SK-N-SH treated with all-trans-retinoic acid at 6 μM for 48 hours (cell line): ENCODE results near the gene NQO1.

Experiments
- ATAC-seq: fragments of 200-7000 bp; cut with Tn5 transposase; 3 replicates; pipeline ENCODE4 v1.9.1; 2020; ENCODE audit warnings: mild to moderate bottlenecking, moderate library complexity
- ZNF8 ChIP-seq: fragments of 450-650 bp; formaldehyde crosslinking; IDR thresholded peaks from 2 replicates; pipeline ENCODE4 v1.5.0; 2020; ENCODE audit warnings: mild to moderate bottlenecking, moderate library complexity

Gene NQO1

DNA sequence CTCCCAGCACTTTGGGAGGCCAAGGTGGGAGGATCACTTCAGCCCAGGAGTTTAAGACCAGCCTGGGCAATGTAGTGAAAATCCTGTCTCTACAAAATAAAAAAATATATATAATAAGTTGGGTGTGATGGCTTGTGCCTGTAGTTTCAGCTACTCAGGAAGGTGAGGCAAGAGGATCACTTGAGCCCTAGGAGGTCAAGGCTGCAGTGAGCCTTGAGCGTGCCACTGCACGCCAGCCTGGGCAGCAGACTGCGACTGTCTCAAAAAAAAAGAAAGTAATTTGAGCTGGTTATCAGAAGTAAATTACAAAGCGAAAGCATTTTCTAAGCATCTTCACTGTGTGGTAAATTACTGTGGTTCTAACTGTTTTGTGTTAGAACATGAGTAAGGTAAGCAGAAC, 66.2 kb downstream of the NQO1 start:
- ATAC-seq: no peak

More for the DNA sequence above, 66.2 kb downstream of the NQO1 start:
- TF ChIP-seq ZNF8 (CRISPR knock-in tag): no peak
